ENCODE data around the gene WDR93.
A peak's percentile ranks its signal among the peaks of the same experiment; 100 is the strongest.

Gene WDR93

DNA sequence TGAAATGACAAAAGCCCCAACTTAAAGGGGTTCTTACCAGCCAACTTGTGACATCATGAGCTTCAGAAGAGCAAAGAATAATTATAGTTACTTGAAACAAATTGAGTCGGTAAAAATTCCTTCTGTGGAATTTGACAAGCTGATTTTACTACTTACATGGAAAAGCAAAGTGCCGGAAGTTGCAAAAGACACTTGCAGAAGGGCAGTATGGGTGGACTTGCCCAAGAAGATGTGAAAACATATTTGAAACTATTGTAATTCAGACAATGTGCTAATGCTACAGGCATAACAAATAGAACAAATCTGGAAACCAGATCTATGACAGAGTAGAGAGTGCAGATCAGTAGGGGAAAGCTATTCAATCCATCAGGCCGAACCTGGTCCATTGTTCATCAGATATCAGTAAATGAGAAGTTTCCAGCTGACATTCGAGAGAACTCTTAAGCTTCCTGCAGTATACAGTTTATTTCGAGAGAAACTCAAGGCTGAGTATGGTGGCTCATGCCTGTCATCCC, 32.9 kb upstream of the WDR93 start:
- Histone ChIP-seq H3K79me2 (ENCODE audit: control insufficient read depth, insufficient read depth, low read length) (peaks cover 10% of the 10 kb centered on the region), H3K4me1 (ENCODE audit: control insufficient read depth, low read depth, low read length) (peaks cover 2% of the 10 kb centered on the region), H3K27ac (ENCODE audit: low read depth, low read length) (no peak overlapping the region), H4K8ac (ENCODE audit: low read depth, low read length) (no peak overlapping the region), H3K27me3 (ENCODE audit: insufficient read depth, low read length, poor library complexity) (no peaks in the 10 kb centered on the region), H3K9ac (ENCODE audit: low read length) (no peak overlapping the region), H2BK5ac (ENCODE audit: low read length) (no peak overlapping the region), H3K36me3 (ENCODE audit: control insufficient read depth, insufficient read depth, low read length) (no peaks in the 10 kb centered on the region), H3K4me2 (ENCODE audit: low read length) (no peak overlapping the region), H2BK120ac (ENCODE audit: low read depth, low read length) (no peak overlapping the region), H2BK15ac (replicated peaks; ENCODE audit: low read depth) (no peak overlapping the region), H3K4me3 (ENCODE audit: low read length) (no peak overlapping the region), H3K18ac (ENCODE audit: low read length) (no peak overlapping the region), H4K5ac (ENCODE audit: low read length) (no peak overlapping the region), H3K23ac (ENCODE audit: low read length) (no peak overlapping the region), H3K4ac (ENCODE audit: low read depth, low read length) (no peak overlapping the region), H3K79me1 (ENCODE audit: low read length) (peaks cover 13% of the 10 kb centered on the region), H3K56ac (ENCODE audit: low read length) (no peak overlapping the region), H2AK5ac (ENCODE audit: low read length) (no peak overlapping the region)
- no peak for DNase-seq
- no CpG with 5 or more reads among the region's 5 CpGs for whole genome bisulfite sequencing (ENCODE audit: extremely low coverage, insufficient coverage, low lambda C conversion rate)

DNA sequence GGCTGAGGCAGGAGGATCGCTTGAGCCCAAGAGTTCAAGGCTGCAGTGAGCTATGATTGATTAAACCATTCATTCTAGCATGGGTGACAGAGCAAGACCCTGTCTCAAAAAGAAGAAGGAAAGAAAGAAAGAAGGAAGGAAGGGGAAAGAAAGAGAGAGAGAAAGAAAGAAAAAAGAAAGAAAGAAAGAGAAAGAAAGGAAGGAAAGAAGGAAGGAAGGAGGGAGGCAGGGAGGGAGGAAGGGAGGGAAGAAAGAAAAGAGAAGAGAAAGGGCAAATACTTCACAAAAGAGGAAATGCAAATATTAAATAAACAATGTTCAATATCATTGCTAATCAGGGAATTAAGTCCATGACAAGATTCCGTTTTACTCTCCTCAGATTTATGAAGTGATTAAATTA, 31.3 kb upstream of the WDR93 start:
- Histone ChIP-seq H2AK5ac (ENCODE audit: low read length) (no peak overlapping the region), H3K27ac (ENCODE audit: low read depth, low read length) (no peak overlapping the region), H3K4me3 (ENCODE audit: low read length) (no peak overlapping the region), H3K79me2 (ENCODE audit: control insufficient read depth, insufficient read depth, low read length) (peaks cover 3% of the 10 kb centered on the region), H4K5ac (ENCODE audit: low read length) (no peak overlapping the region), H3K4ac (ENCODE audit: low read depth, low read length) (no peak overlapping the region), H3K79me1 (ENCODE audit: low read length) (peaks cover 4% of the 10 kb centered on the region), H3K56ac (ENCODE audit: low read length) (no peak overlapping the region), H3K18ac (ENCODE audit: low read length) (no peak overlapping the region), H3K4me2 (ENCODE audit: low read length) (no peak overlapping the region), H3K23ac (ENCODE audit: low read length) (no peak overlapping the region), H3K27me3 (ENCODE audit: insufficient read depth, low read length, poor library complexity) (no peaks in the 10 kb centered on the region), H3K4me1 (ENCODE audit: control insufficient read depth, low read depth, low read length) (peaks cover 2% of the 10 kb centered on the region), H2BK15ac (replicated peaks; ENCODE audit: low read depth) (no peak overlapping the region), H2BK5ac (ENCODE audit: low read length) (no peak overlapping the region), H4K8ac (ENCODE audit: low read depth, low read length) (no peak overlapping the region), H3K9ac (ENCODE audit: low read length) (no peak overlapping the region), H2BK120ac (ENCODE audit: low read depth, low read length) (no peak overlapping the region), H3K36me3 (ENCODE audit: control insufficient read depth, insufficient read depth, low read length) (no peaks in the 10 kb centered on the region)
- no peak for DNase-seq
- no CpG with 5 or more reads among the region's 2 CpGs for WGBS (ENCODE audit: extremely low coverage, insufficient coverage, low lambda C conversion rate)

DNA sequence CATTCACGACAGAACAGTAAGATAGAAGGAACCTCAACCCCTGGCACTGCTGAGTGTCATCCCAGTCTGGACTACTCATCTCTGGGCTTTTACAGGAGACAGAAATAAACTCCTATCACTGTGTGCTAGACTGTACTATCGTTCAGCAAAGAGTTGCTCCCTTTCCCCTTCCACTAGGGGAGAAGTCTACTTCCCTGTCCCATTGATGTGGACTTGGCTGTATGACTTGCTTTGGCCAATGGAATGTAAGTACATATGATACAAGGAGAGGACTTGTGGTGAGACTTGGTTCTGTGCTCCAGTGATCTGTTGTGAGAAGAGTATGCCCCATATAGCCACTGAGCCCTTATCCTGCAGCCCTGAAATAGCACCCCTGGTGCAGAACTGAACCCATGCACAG, 30.1 kb upstream of the WDR93 start:
- H3K27me3 ChIP-seq (ENCODE audit: insufficient read depth, low read length, poor library complexity) = peaks cover 2% of the 10 kb centered on the region
- no peaks in the 10 kb centered on the region for H3K79me2 ChIP-seq (ENCODE audit: control insufficient read depth, insufficient read depth, low read length)
- H2BK15ac ChIP-seq (replicated peaks; ENCODE audit: low read depth) = no peak overlapping the region
- no peak overlapping the region for H4K8ac ChIP-seq (ENCODE audit: low read depth, low read length)
- H2BK120ac ChIP-seq (ENCODE audit: low read depth, low read length) = no peak overlapping the region
- no peak overlapping the region for H4K5ac ChIP-seq (ENCODE audit: low read length)
- no peak overlapping the region for H3K9ac ChIP-seq (ENCODE audit: low read length)
- no peak overlapping the region for H3K4me3 ChIP-seq (ENCODE audit: low read length)
- WGBS (ENCODE audit: extremely low coverage, insufficient coverage, low lambda C conversion rate) = no CpG with 5 or more reads among the region's 2 CpGs
- no peak overlapping the region for H3K18ac ChIP-seq (ENCODE audit: low read length)
- no peak overlapping the region for H3K27ac ChIP-seq (ENCODE audit: low read depth, low read length)
- H3K4me2 ChIP-seq (ENCODE audit: low read length) = no peak overlapping the region
- no peak overlapping the region for H3K23ac ChIP-seq (ENCODE audit: low read length)
- no peak overlapping the region for H2AK5ac ChIP-seq (ENCODE audit: low read length)
- no peaks in the 10 kb centered on the region for H3K36me3 ChIP-seq (ENCODE audit: control insufficient read depth, insufficient read depth, low read length)
- H3K4me1 ChIP-seq (ENCODE audit: control insufficient read depth, low read depth, low read length) = peaks cover 2% of the 10 kb centered on the region
- no peak for DNase-seq
- no peak overlapping the region for H2BK5ac ChIP-seq (ENCODE audit: low read length)
- H3K4ac ChIP-seq (ENCODE audit: low read depth, low read length) = no peak overlapping the region
- H3K56ac ChIP-seq (ENCODE audit: low read length) = no peak overlapping the region
- H3K79me1 ChIP-seq (ENCODE audit: low read length) = no peaks in the 10 kb centered on the region

GRCh38 chr15:89662893-89663626, 27.6 kb upstream of the WDR93 start:
- DNase-seq = peak; percentile 68
- H3K4ac ChIP-seq (ENCODE audit: low read depth, low read length) = no peak overlapping the region
- H2BK15ac ChIP-seq (replicated peaks; ENCODE audit: low read depth) = no peak overlapping the region
- H3K4me2 ChIP-seq (ENCODE audit: low read length) = no peak overlapping the region
- no peak overlapping the region for H3K18ac ChIP-seq (ENCODE audit: low read length)
- H2BK5ac ChIP-seq (ENCODE audit: low read length) = no peak overlapping the region
- H4K5ac ChIP-seq (ENCODE audit: low read length) = no peak overlapping the region
- no peaks in the 10 kb centered on the region for H3K36me3 ChIP-seq (ENCODE audit: control insufficient read depth, insufficient read depth, low read length)
- peak overlapping the region; percentile 22 for H3K56ac ChIP-seq (ENCODE audit: low read length)
- no peak overlapping the region for H4K8ac ChIP-seq (ENCODE audit: low read depth, low read length)
- H2BK120ac ChIP-seq (ENCODE audit: low read depth, low read length) = no peak overlapping the region
- H3K79me1 ChIP-seq (ENCODE audit: low read length) = no peaks in the 10 kb centered on the region
- H3K79me2 ChIP-seq (ENCODE audit: control insufficient read depth, insufficient read depth, low read length) = no peaks in the 10 kb centered on the region
- peaks cover 3% of the 10 kb centered on the region for H3K4me1 ChIP-seq (ENCODE audit: control insufficient read depth, low read depth, low read length)
- H3K27ac ChIP-seq (ENCODE audit: low read depth, low read length) = no peak overlapping the region
- H3K23ac ChIP-seq (ENCODE audit: low read length) = no peak overlapping the region
- no peak overlapping the region for H2AK5ac ChIP-seq (ENCODE audit: low read length)
- no CpG with 5 or more reads among the region's 11 CpGs for WGBS (ENCODE audit: extremely low coverage, insufficient coverage, low lambda C conversion rate)
- H3K27me3 ChIP-seq (ENCODE audit: insufficient read depth, low read length, poor library complexity) = peaks cover 2% of the 10 kb centered on the region
- H3K4me3 ChIP-seq (ENCODE audit: low read length) = no peak overlapping the region
- no peak overlapping the region for H3K9ac ChIP-seq (ENCODE audit: low read length)

- Histone ChIP-seq H3K27ac (ENCODE audit: low read depth, low read length) (no peak overlapping the region), H3K79me2 (ENCODE audit: control insufficient read depth, insufficient read depth, low read length) (no peaks in the 10 kb centered on the region), H4K5ac (ENCODE audit: low read length) (no peak overlapping the region), H3K27me3 (ENCODE audit: insufficient read depth, low read length, poor library complexity) (peaks cover 2% of the 10 kb centered on the region), H3K79me1 (ENCODE audit: low read length) (no peaks in the 10 kb centered on the region), H3K9ac (ENCODE audit: low read length) (no peak overlapping the region), H3K4me1 (ENCODE audit: control insufficient read depth, low read depth, low read length) (peaks cover 3% of the 10 kb centered on the region), H3K18ac (ENCODE audit: low read length) (no peak overlapping the region), H2BK120ac (ENCODE audit: low read depth, low read length) (no peak overlapping the region), H2BK5ac (ENCODE audit: low read length) (no peak overlapping the region), H3K4ac (ENCODE audit: low read depth, low read length) (no peak overlapping the region), H3K56ac (ENCODE audit: low read length) (no peak overlapping the region), H4K8ac (ENCODE audit: low read depth, low read length) (no peak overlapping the region), H2AK5ac (ENCODE audit: low read length) (no peak overlapping the region), H3K23ac (ENCODE audit: low read length) (no peak overlapping the region), H2BK15ac (replicated peaks; ENCODE audit: low read depth) (no peak overlapping the region), H3K4me3 (ENCODE audit: low read length) (no peak overlapping the region), H3K4me2 (ENCODE audit: low read length) (no peak overlapping the region), H3K36me3 (ENCODE audit: control insufficient read depth, insufficient read depth, low read length) (no peaks in the 10 kb centered on the region)
- WGBS (ENCODE audit: extremely low coverage, insufficient coverage, low lambda C conversion rate) = no CpG with 5 or more reads among the region's 13 CpGs
- no peak for DNase-seq
Observed at GRCh38 chr15:89664441-89665350, 25.9 kb upstream of the WDR93 start.
